GM21367 (cell line): ENCODE results near the gene ARL8B.

Experiments used
- ATAC-seq: cut with Tn5 transposase; IDR thresholded peaks from one replicate; pipeline ENCODE4 v1.9.1; 2021; ENCODE audit not compliant: unreplicated experiment

The ARL8B gene

GRCh38 chr3:5186089-5186857, 64.2 kb downstream of the ARL8B start:
- ATAC-seq: peak; percentile 14

DNA sequence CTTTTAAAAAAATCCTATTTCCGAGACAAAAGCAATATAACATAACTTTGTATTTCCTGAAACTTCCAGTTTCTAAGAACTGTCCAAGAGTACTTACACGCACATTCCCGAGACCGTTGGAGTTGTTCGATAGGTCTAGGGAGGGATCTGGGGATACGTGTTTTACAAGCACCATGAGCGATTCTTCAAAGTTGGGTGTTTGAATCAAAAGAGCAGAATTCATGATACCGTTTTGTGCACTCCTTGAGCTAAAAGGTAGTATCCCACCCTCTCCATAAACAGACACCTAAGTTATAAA, 64.7 kb downstream of the ARL8B start:
- no peak for ATAC-seq

DNA sequence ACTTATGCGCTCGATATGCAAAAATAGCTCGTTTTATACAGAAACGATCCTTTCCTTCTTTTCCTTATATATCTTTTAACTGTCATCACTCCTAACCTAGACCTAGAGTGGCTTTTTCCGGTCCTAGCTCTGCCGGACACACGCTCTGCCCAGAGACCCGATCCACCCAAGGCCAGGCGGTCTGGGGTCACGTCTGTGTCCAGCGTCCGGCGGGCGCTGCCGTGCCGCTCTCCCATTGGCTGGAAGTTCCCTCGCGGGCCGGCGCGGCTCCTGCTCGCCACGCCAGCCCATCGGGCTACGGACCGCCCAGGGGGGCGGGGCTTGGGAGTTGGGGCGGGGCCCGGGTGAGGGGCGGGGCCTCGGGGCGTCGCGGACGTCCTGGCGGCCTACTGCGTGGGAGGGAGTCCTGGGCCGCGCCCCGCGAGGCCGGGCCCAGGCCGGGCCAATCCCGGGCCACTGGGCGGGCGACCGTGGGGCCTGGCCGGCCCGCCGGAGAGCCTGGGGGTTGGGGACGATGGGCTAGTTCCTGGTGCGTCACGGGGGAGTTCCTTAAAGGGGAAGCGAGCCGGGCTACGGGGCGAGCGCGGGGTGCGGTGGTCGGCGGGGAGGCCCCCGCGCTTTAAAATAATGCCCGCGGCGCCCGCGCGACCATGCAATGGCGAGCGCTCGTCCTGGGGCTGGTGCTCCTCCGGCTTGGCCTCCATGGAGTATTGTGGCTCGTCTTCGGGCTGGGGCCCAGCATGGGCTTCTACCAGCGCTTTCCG, 65.2 kb downstream of the ARL8B start, which contains the start of gene EDEM1:
EDEM1 (plus strand) TSS at position 552 of the 764 bp plus-strand sequence; CDS start at position 651, 99 bp downstream.
- ATAC-seq: peak; percentile 78

DNA sequence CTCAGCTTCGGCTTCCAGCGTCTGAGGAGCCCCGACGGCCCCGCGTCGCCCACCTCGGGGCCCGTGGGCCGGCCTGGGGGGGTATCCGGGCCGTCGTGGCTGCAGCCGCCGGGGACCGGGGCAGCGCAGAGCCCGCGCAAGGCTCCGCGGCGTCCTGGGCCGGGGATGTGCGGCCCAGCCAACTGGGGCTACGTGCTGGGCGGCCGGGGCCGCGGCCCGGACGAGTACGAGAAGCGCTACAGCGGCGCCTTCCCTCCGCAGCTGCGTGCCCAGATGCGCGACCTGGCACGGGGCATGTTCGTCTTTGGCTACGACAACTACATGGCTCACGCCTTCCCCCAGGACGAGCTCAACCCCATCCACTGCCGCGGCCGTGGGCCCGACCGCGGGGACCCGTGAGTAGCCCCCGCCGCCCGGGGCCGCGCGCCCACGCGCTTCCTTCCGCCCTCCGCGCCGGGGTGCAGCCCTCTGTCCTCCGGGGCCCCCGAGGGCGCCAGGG, 65.9 kb downstream of the ARL8B start:
- peak; percentile 1 for ATAC-seq

DNA sequence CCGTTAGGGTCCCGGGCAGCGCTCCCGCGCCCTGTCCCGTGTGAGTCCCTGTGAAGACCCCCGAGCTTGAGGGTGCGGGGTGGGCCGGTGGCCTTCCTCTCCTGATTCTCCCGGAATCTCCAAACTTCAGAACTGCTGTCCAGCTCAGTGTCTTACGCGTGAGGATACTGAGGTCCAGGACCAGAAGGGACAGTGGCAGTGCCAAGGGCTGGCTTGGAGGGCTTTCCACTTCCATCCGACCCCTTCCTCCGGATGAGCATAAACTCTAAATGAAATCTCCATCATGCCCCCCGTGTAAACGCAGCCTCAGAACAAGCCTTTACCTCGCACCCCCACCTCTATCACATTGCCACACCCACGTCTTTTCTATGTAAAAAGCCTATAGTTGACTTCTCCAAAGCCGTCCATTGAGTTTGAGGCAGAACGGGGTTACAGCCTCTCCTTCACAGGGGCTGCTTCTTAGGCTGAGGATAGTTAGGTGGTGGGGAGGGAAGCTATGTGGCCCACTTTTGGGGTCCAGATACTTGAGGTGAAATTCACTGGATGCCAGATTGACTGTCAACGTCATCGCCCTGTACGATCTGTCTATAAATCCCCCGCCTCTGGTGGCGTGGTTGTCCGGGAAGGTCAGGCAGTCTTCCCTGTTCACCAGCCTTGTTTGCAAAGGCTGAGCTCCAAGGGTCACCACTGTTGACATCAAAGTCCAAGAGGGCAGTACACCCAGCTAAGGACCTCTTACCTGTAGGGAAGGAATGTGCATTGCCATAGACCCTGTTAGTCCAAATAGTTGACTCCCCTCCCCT, 66.5 kb downstream of the ARL8B start:
- ATAC-seq: no peak

DNA sequence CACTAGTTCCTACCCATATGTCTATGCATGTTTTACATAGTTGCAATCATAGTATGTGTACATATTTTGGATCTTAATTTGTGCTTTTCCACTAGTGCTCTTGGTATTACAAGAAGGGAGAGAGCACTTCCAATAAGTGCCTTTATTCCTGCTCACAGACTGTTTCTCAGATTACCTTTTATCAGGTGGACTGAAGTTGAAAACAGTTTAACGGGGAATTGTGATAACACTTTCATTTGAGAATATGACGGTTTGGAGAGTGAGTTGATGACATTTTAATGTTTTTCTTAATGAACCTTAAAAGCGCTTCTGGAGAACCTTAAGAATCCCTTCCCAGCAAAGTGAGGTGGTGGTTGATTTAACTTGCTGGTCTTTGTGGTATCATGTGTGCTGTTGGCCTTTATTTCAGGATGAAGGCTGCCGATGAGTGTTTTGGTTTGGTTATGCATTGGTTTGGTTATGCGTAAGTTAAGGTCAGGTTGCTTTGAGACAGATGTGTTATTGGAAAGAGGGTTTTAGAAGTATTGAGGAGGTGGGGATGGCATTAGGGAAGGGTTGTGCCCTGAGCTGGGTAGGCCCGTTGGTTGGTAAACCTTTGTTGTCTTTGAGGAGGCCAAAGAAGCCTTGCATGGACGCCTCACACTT, 68.2 kb downstream of the ARL8B start:
- no peak for ATAC-seq

DNA sequence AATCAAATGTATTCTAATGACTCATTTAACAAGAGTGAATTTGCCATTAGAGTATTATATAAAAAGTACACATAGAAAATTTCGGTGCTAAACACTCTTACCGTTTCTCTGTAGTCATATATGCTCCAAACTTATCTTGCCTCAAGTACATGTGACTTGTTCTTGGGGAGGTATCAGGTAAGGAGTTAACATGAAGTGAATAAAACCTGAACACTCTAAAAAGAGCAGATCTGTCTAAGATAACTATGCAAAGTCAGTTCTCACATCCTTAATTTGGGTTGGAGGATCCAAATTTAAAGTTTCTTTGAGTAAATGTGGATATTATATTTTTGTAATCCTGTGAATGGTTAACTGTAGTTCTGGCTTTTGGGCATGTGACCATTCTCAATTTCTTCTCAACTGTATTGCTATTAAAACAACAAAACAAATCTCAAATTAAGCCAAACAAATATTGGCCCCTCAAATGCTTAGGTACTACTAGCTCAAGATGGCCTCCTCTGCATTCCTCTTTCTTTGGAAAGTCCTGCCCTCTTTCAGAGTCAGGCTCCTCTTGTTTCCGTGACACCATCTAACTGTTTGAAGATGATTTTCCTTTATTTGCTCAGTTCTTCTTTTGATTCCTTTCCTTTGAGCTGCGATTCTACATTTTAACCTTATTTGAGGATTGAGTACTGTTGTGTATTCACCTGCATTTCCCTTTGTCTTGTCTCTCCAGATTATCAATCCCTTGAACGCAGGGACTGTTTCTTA, 69.6 kb downstream of the ARL8B start:
- no peak for ATAC-seq

DNA sequence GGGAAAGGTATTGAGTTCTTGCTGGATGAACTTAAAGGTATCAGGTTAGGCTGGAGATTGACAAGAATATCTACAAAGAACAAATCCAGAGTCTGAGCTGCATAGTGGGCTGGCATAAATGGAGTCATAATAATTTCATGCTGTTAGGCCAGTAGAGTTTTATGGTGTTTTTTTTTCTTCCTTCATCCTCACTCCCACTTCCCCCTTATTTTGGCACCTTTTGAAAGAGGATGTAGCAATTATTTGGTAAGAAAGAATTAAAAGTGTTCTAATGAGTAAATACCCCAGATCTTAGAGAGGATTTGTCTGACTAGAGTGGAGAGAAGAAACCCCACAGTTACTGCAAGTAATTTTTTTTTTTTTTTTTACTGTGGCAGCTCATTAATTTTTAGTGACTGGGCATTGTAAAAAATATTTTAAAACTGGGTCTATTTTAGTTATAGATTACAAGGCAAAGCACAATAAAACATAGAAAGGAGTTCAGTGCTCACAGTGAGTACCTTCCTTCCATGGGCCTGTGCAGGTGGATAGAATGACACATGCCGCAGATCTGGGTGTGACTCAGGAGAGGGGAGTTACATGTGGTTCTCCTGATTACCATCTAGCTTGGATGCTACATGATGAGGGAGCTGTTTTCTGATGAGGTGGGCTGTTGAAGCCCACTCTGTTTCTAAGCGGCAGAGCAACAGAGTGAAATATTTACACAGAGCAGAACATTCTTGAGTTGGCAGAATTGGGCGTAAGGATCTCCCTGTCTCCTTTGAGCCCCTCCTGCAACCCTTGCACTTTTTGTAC, 70.7 kb downstream of the ARL8B start:
- ATAC-seq: no peak

DNA sequence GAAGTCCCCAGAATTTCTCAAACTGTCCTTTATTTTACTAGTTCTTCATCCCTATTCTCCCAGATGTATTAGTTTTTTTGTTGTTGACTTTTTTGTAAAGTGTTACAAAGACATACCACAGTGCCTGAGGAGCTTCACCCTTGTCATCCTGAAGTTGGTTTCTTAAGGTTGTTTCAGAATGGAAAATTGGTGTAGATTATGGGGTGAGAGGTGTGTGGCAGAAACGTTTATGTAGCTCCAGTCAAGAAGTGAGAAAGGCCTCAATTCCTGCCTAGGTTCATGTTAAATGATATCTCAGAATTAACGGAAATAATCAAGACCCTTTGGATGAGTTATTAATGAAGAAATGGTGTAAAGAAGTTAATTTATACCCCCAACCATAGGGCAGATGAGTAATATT, 72.2 kb downstream of the ARL8B start:
- no peak for ATAC-seq

DNA sequence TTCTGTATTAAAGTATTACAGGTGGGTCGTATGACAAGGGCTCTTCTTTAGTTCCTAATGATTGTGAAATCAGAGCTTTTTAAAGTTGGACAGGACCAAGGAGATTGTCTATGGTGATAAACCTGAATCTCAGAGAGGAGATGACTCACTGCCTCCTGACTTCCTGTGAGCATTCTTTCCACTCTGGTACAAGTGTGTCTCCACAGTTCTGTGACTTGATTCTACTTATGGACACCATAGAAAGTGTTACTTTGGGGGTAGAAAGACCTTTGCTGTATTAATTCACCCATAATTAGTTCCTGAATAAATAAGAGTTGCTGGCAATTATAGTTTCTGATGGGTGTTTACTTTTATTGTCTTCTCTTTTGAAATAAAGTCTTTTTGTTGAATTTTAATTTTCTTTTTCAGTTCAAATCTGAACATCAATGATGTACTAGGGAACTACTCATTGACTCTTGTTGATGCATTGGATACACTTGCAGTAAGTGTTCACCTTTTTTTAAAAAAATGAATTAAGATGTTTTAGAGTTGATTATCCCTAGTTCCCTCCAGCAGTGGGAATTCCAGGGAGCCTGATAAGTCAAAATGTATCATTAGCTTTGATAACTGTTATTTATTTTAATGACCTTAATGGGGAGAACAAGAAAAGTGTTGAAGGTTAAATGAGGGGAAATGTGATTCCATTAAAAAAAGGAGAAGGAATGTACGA, 72.9 kb downstream of the ARL8B start:
- ATAC-seq: peak; percentile 38

- no peak for ATAC-seq
Measured at GRCh38 chr3:5195605-5196004, 73.5 kb downstream of the ARL8B start.

- ATAC-seq: no peak
Measured at GRCh38 chr3:5197022-5197421, 74.9 kb downstream of the ARL8B start.

GRCh38 chr3:5197470-5198312, 75.6 kb downstream of the ARL8B start:
- peak; percentile 56 for ATAC-seq

DNA sequence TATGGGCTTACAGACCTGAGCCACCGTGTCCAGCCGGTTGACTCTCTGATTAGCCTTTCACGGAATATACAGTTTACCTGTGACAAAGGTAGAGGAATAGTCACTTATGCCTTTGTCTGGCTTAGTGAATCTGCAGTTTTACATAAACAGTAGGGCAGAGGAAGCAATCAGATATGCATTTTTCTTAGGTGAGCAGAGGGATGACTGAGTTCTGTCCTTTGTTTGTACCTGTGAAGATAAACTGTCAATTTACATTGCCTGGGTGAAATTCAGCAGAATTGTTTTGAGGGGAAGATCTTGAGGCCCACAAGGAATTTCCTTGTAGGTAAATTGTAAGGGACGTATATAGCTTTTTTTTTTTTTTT, 76.2 kb downstream of the ARL8B start:
- no peak for ATAC-seq

GRCh38 chr3:5198986-5199731, 77.1 kb downstream of the ARL8B start:
- ATAC-seq: peak; percentile 28

DNA sequence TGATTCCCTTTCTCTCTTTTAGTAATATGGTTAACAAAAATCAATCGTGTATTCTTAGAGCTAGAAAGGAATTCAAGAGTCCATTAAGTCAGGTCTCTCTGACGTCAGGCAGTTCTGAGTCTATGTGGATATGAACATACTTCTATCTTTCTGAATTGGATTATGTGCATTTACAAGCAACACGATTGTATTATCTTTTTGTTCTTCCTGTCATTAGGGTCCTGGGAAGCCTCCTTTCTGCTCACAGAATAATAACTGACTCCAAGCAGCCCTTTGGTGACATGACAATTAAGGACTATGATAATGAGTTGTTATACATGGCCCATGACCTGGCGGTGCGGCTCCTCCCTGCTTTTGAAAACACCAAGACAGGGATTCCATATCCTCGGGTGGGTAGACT, 79.4 kb downstream of the ARL8B start:
- no peak for ATAC-seq

- ATAC-seq: no peak
Measured at GRCh38 chr3:5202222-5202621, 80.1 kb downstream of the ARL8B start.
